A549 (cell line): ENCODE data around the gene VWC2.

ENCODE experiments used
- CHD2 ChIP-seq: fragments of 150-350 bp; IDR thresholded peaks from 2 replicates; pipeline ENCODE4 v1.6.1; 2014; ENCODE audit warnings: low read length; ENCODE audit not compliant: partially characterized antibody
- EP300 ChIP-seq, 2 experiments: fragments of >200 bp; sonication (Bioruptor Twin); formaldehyde crosslinking; IDR thresholded peaks; 2 replicates in 1 of 2; 3 replicates in 1 of 2; pipeline ENCODE4 v1.6.1; 2016 to 2017
- MYC ChIP-seq: IDR thresholded peaks from 2 replicates; pipeline ENCODE4 v1.6.1; 2012; ENCODE audit warnings: mild to moderate bottlenecking, inconsistent platforms, low read length, improper control_type of control experiment, borderline replicate concordance
- RAD21 ChIP-seq, 2 experiments: fragments of >200 bp in 1 of 2; sonication (Bioruptor Twin) in 1 of 2; formaldehyde crosslinking in 1 of 2; IDR thresholded peaks in 1 of 2; conservative IDR thresholded peaks in 1 of 2; 2 replicates in 1 of 2; 3 replicates in 1 of 2; pipeline ENCODE4 v1.6.1; 2012 to 2018; ENCODE audit warnings: inconsistent platforms in 1 of 2
- RCOR1 ChIP-seq: fragments of 150-350 bp; IDR thresholded peaks from 2 replicates; pipeline ENCODE4 v1.6.1; 2014; ENCODE audit warnings: antibody characterized with exemption, low read length, low read depth
- RNF2 ChIP-seq: fragments of 200-600 bp; sonication (generic); IDR thresholded peaks from 2 replicates; pipeline ENCODE4 v1.6.1; 2016; ENCODE audit warnings: low read depth, mild to moderate bottlenecking, antibody characterized with exemption, moderate library complexity, borderline replicate concordance
- TF ChIP-seq, protein P1 (sequence below): fragments of >200 bp; sonication (Bioruptor Twin); formaldehyde crosslinking; IDR thresholded peaks from 3 replicates; pipeline ENCODE4 v1.5.1; 2016
- TF ChIP-seq, protein P2 (sequence below): fragments of 450-650 bp; IDR thresholded peaks from 2 replicates; pipeline ENCODE4 v1.6.1; 2014; ENCODE audit warnings: antibody characterized with exemption

DNA sequence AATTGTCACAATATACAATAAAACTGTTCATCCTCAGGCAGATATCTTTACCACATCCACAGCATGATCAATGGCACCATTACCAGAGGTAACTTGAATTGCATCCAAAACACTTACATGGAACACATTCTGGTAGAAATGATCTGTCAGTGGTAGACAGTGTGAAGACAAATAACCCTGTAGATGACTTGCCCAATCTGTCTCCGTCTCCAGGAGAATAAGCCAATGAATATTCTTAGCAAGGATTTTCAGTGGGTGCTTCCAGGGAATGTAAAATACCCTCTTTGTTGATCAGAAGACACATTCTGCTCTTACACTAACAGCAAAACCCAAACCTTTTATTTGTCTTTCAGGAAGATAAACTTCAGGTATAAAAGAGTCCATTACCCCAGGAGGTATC is 43.8 kb downstream of the VWC2 start:
- TF ChIP-seq, protein P1, sequence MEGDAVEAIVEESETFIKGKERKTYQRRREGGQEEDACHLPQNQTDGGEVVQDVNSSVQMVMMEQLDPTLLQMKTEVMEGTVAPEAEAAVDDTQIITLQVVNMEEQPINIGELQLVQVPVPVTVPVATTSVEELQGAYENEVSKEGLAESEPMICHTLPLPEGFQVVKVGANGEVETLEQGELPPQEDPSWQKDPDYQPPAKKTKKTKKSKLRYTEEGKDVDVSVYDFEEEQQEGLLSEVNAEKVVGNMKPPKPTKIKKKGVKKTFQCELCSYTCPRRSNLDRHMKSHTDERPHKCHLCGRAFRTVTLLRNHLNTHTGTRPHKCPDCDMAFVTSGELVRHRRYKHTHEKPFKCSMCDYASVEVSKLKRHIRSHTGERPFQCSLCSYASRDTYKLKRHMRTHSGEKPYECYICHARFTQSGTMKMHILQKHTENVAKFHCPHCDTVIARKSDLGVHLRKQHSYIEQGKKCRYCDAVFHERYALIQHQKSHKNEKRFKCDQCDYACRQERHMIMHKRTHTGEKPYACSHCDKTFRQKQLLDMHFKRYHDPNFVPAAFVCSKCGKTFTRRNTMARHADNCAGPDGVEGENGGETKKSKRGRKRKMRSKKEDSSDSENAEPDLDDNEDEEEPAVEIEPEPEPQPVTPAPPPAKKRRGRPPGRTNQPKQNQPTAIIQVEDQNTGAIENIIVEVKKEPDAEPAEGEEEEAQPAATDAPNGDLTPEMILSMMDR, result no peak
- no peak for TF ChIP-seq RAD21 (conservative IDR thresholded peaks at IDR 0.05 in 1 of 2, IDR thresholded peaks at IDR 0.05 in 1 of 2)
- TF ChIP-seq CHD2, result no peak
- TF ChIP-seq, protein P2, sequence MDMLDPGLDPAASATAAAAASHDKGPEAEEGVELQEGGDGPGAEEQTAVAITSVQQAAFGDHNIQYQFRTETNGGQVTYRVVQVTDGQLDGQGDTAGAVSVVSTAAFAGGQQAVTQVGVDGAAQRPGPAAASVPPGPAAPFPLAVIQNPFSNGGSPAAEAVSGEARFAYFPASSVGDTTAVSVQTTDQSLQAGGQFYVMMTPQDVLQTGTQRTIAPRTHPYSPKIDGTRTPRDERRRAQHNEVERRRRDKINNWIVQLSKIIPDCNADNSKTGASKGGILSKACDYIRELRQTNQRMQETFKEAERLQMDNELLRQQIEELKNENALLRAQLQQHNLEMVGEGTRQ, result no peak
- no peak for TF ChIP-seq RCOR1
- TF ChIP-seq RNF2, result no peak
- TF ChIP-seq EP300 (IDR thresholded peaks at IDR 0.05), result no peak
- TF ChIP-seq MYC, result no peak
